Hippocampal formation (tissue), 2 donors: ENCODE measurements around the gene APOD.
"Not testable (repeated sequence)": the region's sequence is repeated elsewhere in the genome, so short reads cannot be mapped to it uniquely, and the experiment has no call there.

Source experiments
- DNase-seq, 2 donors: peaks; one replicate each; lab custom pipeline; 2025; lab: John Stamatoyannopoulos, UW

The APOD gene

DNA sequence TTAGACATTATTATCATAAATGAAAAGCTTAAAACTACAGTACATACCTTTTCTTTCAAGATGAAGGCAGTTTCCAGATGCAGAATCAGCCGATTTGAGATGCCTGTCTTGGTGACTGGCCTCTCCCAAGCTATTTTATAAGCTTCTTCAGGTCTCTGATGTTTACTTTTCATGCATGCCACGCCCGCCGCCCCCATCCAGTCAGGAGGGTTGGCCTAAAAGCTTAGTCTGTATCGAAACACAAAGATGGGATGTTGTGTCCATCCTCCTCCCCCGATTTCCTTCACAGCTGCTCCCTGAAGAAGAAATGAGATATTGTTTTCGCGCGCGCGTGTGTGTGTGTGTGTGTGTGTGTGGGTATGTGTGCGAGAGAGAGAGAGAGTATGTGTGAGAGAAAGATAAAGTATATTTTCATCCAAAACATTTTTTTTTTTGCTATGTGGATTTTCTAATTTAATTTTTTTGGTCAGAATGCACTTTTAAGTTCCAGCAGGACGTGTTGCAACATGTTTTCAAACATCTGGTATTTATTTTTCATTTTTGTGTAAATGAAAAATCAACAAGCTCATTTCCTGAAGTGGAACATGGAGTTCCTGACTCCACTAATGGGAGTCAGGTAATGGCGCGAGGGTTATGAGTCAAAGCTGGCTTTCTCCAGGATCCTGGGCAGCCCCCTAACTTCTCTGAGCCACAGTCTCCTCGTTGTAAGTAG, at the start of gene APOD:
Gene APOD (minus strand): TSS at position 110 of the 712 bp plus-strand sequence. CDS start 4,479 bp downstream, outside the sequence.
- peak; percentile 77 to 80 for DNase-seq

GRCh38 chr3:195633351-195633750, 49.6 kb upstream of the APOD start:
- DNase-seq = not testable (repeated sequence)

- not testable (repeated sequence) for DNase-seq
These were observed 48.9 kb upstream of the APOD start for GRCh38 chr3:195632501-195633185.

GRCh38 chr3:195632046-195632445, 48.3 kb upstream of the APOD start:
- DNase-seq = not testable (repeated sequence)

- DNase-seq = not testable (repeated sequence)
These were observed 47.3 kb upstream of the APOD start for GRCh38 chr3:195630938-195631495.

DNA sequence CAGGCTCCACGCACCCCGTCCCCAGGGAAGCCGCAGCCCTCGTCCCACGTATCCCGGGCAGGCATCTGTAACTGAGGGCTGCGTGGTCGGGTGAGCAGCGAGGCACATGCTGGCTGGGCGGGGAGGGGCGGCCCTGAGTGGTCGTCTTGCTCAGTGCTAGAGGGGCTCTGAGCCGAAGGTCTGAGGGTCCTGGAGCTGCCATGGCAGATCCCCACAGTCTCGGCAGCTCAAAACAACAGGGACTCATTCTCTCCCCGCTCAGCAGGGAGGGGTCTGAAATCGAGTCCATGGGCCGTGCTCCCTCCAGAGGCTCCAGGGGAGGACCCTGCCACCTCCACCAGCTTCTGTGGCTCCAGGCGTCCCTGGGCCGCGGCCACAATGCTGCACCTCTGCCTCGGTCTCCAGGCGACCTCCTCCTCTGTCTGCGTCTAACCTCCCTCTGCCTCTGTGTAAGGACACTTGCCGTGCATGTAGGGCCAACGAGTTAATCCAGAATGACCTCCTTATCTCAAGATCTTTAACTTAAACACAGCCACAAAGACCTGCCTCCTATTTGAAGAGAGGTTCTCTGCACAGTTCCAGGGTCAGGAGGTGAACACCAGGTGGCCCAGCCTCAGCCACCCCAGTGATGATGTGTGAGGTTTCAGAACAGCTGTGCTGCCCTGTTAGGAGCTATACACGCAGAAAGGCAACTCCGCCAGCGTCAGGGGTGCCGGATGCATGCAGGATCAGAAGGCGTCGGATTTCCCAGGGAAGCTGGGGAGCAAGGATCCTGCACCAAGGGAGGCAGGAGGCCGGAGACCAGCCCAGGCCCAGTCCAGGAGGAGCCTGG, 46.6 kb upstream of the APOD start:
- DNase-seq = not testable (repeated sequence)

DNA sequence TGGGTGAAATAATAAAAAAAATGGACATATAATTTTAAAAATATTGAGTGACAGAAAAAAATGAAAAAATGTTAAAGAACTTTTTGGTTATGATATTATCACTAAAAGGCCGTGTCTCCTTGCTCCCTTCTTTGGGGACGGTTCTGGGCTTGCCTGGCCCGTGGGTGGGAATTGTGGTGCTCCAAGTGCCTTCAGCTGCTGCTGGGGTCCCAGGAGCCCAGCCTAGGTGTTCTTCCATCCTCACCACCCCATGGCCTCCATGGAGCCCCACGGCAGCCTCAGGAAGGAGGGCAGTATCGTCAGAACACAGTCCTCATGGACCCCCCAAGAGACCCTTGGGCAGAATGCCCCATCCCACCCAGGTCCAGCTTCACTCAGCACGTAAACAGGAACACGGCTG, 45.9 kb upstream of the APOD start:
- not testable (repeated sequence) for DNase-seq

- not testable (repeated sequence) for DNase-seq
These were observed 44.7 kb upstream of the APOD start for GRCh38 chr3:195628386-195628920.

DNA sequence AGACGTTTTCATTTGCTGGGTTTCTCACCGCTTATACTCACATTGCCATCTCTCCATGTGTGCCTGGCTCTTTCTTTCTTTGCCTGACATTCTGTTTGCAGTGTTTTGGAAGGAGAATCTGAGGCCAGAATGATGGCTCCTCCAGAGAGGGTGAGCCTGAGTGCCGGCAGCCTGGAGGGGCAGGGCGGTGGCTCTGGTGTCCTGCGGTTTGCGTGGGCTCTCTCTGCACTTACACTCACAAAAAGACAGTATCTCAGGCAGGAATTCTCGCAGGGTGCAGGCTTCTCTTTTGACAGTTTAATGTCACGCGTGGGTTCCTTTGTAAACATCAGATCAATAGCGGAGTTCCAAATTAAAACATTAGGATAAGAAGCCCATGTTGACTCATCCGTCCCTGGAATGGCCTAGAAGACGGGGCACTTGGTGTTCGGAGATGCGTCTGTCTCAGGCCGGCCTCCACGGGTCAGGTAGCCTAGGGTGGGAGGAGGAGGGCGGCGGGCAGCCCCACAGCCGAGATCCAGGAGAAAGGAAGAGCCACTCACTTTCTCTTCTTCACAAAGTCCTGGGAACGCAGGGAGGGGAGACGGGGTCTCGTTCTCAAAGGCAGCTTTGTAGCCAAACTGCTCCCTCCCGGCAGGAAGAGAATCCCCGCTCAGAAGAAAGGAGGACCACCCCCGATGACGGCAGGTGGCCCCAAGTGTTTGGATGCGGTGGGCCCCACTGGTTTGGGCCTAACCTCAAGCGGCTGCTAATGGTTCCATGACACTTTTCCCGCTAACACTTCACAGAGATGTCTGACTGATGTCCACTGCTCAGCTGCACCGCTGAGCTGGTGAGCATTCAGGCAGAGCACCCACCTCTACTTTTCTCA, 44.0 kb upstream of the APOD start:
- not testable (repeated sequence) for DNase-seq

DNA sequence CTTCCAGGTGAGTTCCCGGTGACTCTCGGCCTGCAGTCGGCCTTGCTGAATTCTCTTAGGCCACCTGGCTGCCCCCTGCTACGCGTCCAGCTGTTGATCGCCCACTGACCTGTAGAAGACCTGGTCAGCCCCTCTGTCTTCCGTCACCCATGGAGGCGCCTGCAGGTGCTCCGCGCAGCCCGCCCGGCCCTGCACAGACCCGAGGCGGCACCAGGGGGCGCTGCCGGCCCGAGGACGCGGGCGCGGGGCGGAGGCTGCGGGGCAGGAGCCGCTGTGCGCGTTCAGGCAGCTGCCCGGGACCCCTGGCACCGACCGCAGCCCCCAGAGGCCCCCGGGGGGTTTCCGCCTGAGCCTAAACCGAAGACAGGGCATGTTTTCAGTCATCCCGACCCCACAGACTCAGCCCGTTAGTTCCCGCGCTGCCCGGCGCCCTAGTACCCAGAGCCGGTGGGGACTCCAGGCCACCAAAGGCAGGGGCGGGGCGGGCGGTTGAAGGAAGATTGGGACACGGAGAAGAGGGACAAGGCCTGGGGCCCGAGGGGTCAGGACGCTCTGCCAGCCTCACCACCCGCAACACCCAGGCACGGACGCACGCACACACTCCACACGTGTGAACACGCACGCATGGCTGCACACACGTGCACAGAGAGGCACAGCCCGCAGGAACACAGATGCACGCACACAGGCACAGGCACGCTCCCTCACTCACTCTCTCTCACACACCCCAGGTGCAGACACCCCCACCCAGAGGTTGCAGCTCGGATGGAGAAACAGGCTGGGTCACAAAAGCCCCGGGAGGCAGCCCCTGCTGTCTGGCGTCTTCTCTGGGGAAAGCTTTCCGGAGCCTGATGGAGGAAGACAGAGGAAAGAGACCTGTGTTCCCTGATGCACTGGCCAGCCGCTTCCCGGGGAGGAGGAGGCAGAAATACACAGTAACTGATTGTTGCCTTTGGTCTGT, 41.1 kb upstream of the APOD start:
- DNase-seq = not testable (repeated sequence)

DNA sequence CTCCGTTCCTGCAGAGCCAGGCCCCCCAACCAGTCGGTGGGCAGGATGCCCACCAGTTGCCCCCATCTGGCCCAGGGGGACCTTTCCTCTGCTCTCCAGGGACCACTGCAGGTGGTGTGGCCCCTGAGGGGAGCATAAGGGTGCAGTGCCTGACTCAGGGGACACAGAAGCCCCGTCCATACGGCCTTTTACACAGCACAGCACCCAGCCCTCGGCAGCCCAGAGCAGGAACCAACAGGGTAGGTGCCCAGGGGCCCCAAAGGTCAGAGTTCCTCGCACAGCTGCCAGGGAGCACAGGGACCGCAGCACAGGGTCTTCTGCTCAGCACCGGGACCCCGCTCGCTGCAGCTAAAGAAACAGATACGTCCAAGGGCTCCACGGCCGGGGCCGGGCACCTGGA, 40.4 kb upstream of the APOD start:
- not testable (repeated sequence) for DNase-seq

DNA sequence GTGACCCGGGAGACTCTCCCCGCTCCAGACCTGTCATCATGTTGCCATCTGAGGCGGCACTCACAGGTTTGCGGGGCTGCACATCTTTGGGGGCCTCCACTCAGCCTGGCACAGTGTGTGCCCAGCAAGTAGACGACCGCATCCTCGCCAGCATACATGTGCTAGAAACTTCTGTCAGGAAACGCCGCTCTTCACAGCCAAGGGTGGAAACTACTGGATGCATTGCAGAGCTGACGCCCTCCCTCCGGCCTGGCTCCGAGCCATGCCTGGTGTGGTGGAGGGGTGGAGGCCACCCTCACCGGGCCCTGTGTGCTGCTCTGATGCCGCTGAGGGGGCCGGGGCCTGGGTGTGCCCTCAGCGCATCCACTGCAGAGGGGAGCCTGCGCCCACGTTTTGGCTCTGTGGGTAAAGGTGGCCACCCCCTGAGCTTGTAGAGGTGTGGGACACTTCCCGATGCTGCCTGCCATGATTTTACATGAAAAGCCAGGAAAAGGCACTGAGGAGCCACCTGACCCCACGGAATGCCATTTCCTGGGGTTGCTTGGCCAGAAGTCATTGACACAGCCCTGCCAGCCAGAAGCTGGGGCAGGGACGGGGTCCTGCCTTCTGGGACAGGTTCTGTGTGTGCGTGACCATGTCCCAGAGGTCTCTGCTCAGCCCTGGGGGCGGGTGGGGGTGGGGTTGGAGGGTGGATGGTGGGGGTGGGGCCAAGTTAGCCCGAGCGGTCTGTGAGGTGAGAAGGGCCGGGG, 39.7 kb upstream of the APOD start:
- not testable (repeated sequence) for DNase-seq

GRCh38 chr3:195622523-195623170, 38.9 kb upstream of the APOD start:
- not testable (repeated sequence) for DNase-seq

DNA sequence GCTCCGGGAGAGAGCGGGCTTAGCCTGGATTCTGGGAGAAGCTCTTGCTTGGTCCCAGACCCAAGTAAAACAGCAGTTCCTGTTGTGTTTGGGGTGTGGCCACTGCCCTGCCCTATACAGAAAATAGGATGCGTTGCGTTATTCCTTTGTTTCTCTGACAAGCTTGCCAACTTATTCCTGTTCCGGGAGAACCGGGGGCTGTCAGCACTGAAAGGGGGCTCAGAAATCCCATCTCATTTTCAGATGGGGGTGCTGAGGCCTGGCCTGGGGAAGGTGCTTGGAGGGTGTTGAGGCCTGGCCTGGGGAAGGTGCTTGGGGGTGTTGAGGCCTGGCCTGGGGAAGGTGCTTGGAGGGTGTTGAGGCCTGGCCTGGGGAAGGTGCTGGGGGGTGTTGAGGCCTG, 38.3 kb upstream of the APOD start:
- not testable (repeated sequence) for DNase-seq

DNA sequence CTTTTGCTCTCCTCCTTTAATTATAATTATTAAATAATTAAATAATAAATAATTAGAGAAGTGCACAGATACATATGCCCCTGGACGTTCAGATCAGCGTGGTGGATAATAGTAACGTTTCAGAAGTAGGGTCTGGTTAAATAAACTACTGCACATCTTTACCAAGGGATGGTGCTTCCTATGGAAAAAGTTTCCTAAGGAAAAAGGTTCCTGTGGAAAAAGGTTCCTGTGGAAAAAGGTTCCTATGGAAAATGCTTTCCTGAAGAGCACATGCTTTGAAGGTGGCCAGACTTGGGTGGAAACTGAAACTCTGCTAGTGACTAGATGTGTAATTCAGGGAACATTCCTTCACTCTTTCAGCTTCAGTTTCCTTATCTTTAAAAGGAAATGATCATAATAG, 37.4 kb upstream of the APOD start:
- DNase-seq = not testable (repeated sequence)

- not testable (repeated sequence) for DNase-seq
These were observed 36.7 kb upstream of the APOD start for GRCh38 chr3:195620476-195620875.

DNA sequence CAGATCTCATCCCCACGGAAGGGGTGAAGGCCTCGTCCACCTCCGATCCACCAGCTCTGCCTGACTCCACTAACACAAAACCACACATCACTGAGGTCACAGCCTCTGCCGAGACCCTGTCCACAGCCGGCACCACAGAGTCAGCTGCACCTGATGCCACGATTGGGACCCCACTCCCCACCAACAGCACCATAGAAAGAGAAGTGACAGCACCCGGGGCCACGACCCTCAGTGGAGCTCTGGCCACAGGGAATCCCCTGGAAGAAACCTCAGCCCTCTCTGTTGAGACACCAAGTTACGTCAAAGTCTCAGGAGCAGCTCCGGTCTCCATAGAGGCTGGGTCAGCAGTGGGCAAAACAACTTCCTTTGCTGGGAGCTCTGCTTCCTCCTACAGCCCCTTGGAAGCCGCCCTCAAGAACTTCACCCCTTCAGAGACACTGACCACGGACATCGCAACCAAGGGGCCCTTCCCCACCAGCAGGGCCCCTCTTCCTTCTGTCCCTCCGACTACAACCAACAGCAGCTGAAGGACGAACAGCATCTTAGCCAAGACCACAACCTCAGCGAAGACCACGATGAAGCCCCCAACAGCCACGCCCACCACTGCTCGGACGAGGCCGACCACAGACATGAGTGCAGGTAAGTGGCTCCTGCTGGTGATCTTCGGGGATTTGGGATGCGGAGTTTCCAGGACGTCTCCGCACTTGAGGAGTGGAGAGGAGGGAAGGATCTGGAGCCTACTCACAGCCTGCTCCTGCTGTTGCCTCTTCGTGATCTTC, 36.0 kb upstream of the APOD start:
- not testable (repeated sequence) for DNase-seq
